Testis (tissue), 2 donors: ENCODE data around the gene GRM2.

ENCODE experiments used
- POLR2A ChIP-seq: fragments of 450-650 bp; IDR thresholded peaks from one replicate; pipeline ENCODE4 v1.6.1; 2017; ENCODE audit warnings: antibody characterized with exemption, mild to moderate bottlenecking, moderate library complexity
- TF ChIP-seq, protein P1 (sequence below), 3 experiments: fragments of 450-650 bp in 2 of 3; fragments of 200-600 bp in 1 of 3; sonication (generic) in 1 of 3; IDR thresholded peaks; one replicate each; pipeline ENCODE4 v1.5.1; 2016 to 2019; ENCODE audit warnings: antibody characterized with exemption in 3 of 3, mild to moderate bottlenecking in 2 of 3, moderate library complexity in 1 of 3

DNA sequence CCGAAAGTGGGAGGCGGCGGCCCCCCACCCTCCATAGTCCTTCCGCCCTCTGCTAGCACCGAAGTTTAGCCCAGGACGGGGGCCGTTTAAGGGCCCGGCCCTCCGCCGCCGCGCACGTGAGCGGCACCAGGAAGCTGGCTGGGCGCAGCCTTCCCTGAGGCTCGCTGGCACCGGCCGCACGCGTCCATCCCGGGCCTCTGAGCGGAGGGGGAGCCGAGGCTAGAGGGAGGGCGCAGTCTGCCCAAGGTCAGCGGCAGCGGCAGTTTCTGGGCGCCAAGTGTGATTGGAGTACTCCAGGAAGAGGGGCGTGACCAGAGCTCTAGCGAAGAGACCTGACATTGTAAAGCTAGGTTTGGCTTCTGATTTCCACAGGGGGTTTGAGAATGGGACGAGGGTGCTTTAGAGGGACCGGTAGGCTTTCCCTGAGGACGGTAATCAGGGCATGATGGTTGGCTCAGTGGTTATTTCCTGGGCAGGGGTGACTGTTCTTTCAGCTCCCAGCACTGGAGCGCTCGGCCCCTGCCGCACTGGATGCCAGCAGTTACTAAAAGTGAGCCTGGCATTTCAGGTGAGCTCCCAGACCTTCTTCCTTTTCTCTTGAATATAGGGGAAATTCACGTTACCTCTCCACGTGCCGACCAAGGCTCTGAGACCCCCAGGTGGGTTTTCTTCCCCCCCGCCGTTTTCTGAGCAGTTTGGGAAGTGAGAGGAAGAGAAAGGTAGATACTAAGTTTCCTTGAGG lies 35.0 kb upstream of the GRM2 start:
- TF ChIP-seq, protein P1, sequence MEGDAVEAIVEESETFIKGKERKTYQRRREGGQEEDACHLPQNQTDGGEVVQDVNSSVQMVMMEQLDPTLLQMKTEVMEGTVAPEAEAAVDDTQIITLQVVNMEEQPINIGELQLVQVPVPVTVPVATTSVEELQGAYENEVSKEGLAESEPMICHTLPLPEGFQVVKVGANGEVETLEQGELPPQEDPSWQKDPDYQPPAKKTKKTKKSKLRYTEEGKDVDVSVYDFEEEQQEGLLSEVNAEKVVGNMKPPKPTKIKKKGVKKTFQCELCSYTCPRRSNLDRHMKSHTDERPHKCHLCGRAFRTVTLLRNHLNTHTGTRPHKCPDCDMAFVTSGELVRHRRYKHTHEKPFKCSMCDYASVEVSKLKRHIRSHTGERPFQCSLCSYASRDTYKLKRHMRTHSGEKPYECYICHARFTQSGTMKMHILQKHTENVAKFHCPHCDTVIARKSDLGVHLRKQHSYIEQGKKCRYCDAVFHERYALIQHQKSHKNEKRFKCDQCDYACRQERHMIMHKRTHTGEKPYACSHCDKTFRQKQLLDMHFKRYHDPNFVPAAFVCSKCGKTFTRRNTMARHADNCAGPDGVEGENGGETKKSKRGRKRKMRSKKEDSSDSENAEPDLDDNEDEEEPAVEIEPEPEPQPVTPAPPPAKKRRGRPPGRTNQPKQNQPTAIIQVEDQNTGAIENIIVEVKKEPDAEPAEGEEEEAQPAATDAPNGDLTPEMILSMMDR (IDR thresholded peaks at IDR 0.05) = no peak
- TF ChIP-seq POLR2A = peak; percentile 4
